ENCODE results near the gene ATAD1. TPM values are rescaled to one million over a fixed set of nuclear protein-coding genes. Genes with fewer than 3 reads are reported as not detected.
A peak's percentile ranks its signal among the peaks of the same experiment; 100 is the strongest.

Gene ATAD1
- total and polyA plus RNA-seq, 2 of the 4 experiments (the other 2 are of a cell fraction), result 12.7 to 21.9 TPM

DNA sequence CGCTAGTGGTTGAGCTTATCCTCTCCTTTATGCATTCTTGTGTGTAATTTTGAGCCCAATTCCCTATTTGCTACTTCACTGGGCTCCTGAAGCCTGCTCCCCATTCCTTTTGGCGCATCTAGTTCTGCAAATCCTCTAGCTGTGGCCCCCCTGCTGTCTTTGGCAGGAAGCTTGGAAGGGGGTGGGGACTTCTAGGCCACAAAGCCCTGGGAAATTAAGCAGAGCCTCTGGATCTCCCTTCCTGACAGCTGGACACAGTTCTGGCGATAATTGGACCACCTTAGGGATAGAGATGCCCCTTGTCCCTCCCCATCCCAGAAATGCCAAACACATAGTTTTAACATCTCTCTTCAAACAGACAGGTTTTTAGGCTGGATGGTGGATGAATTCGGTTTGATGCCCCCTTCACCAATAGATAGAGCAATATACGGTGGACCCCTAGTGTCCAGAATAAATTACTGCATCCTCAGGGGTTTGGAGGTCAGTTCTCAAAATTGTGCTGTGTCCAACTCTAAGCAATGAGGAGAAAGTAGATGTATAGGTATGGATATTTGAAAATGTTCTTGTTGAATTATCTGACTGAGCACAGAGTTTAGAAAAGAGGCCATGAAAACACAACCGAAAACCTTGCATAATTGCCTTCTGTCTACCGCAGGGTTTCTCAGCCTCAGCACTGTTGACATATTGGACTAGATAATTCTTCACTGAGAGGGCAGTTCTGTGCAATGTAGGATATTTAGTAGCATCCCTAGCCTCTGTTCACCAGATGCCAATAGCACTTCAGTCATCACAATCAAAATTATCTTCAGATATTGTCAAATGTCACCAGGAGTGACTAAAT is 82.8 kb downstream of the ATAD1 start:
- BruUV-seq (replicated peaks), result no TSS peak
- H3K4ac ChIP-seq (ENCODE audit: low read depth, low read length), result no peak overlapping the region
- DNase-seq, result peak; percentile 51
- POLR2A ChIA-PET (ENCODE audit: unreplicated experiment), result no interaction called here
- no peak overlapping the region for H2BK120ac ChIP-seq (ENCODE audit: low read depth, low read length)
- in situ Hi-C loops (cut with MboI; ENCODE audit: low sequenced_read_pairs) (loop anchor here (10.0 kb wide), 1 partner anchor 190 kb away; no protein-coding TSS in a partner anchor), dilution Hi-C loops (cut with HindIII; ENCODE audit: low sequenced_read_pairs, unreplicated experiment) (no loop called here), intact Hi-C loops (cut with micrococcal nuclease) (loop anchor here (1.0 kb wide), 2 partner anchors 79 to 202 kb away; no protein-coding TSS in a partner anchor)
- H4K8ac ChIP-seq (ENCODE audit: low read depth in 2 of 2, low read length in 2 of 2), result no peak overlapping the region
- H4K5ac ChIP-seq (ENCODE audit: low read depth, low read length), result no peak overlapping the region
- H3K36me3 ChIP-seq (ENCODE audit: control insufficient read depth, insufficient read depth, low read length), result peaks cover 2% of the 10 kb centered on the region; the same call in 1 of the 2 replicates
- CTCF ChIA-PET, result interaction anchor here (0.7 kb wide), 1 partner anchor 197 kb away, joined by 3 read pairs; no protein-coding TSS in a partner anchor
- no peaks in the 10 kb centered on the region for H3K9me1 ChIP-seq (ENCODE audit: insufficient read depth, low read length)
- H3K9me3 ChIP-seq (ENCODE audit: control insufficient read depth, insufficient read depth, low read length), result no peaks in the 10 kb centered on the region
- WGBS, 2 experiments (ENCODE audit: extremely low coverage in 2 of 2, insufficient read length in 1 of 2), result no CpG with 5 or more reads among the region's 7 CpGs
- no peak overlapping the region for H2BK5ac ChIP-seq (ENCODE audit: low read depth, low read length, poor library complexity, severe bottlenecking)
- no peak overlapping the region for H3K18ac ChIP-seq (ENCODE audit: low read depth, low read length)
- H3K27me3 ChIP-seq (ENCODE audit: control insufficient read depth, insufficient read depth, low read length), result no peaks in the 10 kb centered on the region
- H2BK20ac ChIP-seq (ENCODE audit: low read depth, low read length), result peak overlapping the region; percentile 67; the same call in 1 of the 2 replicates
- H4K20me1 ChIP-seq (ENCODE audit: insufficient read depth, low read length), result no peaks in the 10 kb centered on the region
- H2AK5ac ChIP-seq (ENCODE audit: low read depth, low read length), result no peak overlapping the region
- peak; percentile 89 for ATAC-seq (ENCODE audit: low read depth)
- no peak overlapping the region; the same call in 1 of the 2 replicates for H4K91ac ChIP-seq (ENCODE audit: insufficient read depth, low read depth, low read length)
- no peak overlapping the region for H3K9ac ChIP-seq (ENCODE audit: low read depth, low read length)
- peaks cover 4% of the 10 kb centered on the region; the same call in 1 of the 2 replicates for H3K4me1 ChIP-seq (ENCODE audit: control insufficient read depth, insufficient read depth, low read length)
- TF ChIP-seq RAD21 (IDR thresholded peaks at IDR 0.05; ENCODE audit: low read length) (peak; percentile 80), MAFK (IDR thresholded peaks at IDR 0.05; ENCODE audit: low read depth, low read length) (0 out of 2 replicates have a peak, but pooled peaks have one; percentile 10), POLR2A (IDR thresholded peaks at IDR 0.05; ENCODE audit: low read depth, low read length) (no peak), SMC3 (IDR thresholded peaks at IDR 0.05; ENCODE audit: low read depth, low read length) (peak; percentile 77)
- TF ChIP-seq, protein P1, sequence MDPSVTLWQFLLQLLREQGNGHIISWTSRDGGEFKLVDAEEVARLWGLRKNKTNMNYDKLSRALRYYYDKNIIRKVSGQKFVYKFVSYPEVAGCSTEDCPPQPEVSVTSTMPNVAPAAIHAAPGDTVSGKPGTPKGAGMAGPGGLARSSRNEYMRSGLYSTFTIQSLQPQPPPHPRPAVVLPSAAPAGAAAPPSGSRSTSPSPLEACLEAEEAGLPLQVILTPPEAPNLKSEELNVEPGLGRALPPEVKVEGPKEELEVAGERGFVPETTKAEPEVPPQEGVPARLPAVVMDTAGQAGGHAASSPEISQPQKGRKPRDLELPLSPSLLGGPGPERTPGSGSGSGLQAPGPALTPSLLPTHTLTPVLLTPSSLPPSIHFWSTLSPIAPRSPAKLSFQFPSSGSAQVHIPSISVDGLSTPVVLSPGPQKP (IDR thresholded peaks at IDR 0.05; ENCODE audit: borderline replicate concordance, low read depth, low read length), result no peak
- TF ChIP-seq, protein P2, sequence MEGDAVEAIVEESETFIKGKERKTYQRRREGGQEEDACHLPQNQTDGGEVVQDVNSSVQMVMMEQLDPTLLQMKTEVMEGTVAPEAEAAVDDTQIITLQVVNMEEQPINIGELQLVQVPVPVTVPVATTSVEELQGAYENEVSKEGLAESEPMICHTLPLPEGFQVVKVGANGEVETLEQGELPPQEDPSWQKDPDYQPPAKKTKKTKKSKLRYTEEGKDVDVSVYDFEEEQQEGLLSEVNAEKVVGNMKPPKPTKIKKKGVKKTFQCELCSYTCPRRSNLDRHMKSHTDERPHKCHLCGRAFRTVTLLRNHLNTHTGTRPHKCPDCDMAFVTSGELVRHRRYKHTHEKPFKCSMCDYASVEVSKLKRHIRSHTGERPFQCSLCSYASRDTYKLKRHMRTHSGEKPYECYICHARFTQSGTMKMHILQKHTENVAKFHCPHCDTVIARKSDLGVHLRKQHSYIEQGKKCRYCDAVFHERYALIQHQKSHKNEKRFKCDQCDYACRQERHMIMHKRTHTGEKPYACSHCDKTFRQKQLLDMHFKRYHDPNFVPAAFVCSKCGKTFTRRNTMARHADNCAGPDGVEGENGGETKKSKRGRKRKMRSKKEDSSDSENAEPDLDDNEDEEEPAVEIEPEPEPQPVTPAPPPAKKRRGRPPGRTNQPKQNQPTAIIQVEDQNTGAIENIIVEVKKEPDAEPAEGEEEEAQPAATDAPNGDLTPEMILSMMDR (conservative IDR thresholded peaks at IDR 0.05; ENCODE audit: low read depth, low read length), result peak; percentile 80
- no peak overlapping the region for H3K4me3 ChIP-seq (ENCODE audit: insufficient read depth, low read depth, low read length)
- 0 out of 4 replicates have a peak, but pooled peaks cover 0 to 2% of the 10 kb centered on the region in 2 experiments for H3K79me1 ChIP-seq (ENCODE audit: low read depth in 1 of 2, low read length in 2 of 2)
- H3K23ac ChIP-seq (ENCODE audit: low read depth, low read length), result no peak overlapping the region
- H3K4me2 ChIP-seq (ENCODE audit: low read depth, low read length), result no peak overlapping the region
- no peak overlapping the region for H3K56ac ChIP-seq (ENCODE audit: extremely low read depth, insufficient read depth, low read length)
- no peak overlapping the region for H3K27ac ChIP-seq (ENCODE audit: insufficient read depth, low read length)
- H3K14ac ChIP-seq (replicated peaks; ENCODE audit: low read depth, low read length), result 0 out of 2 replicates have a peak overlapping the region, but pooled peaks have one; percentile 26
- peak overlapping the region; percentile 57 for H2AFZ ChIP-seq (replicated peaks; ENCODE audit: low read length, poor library complexity)
- H2AK9ac ChIP-seq (replicated peaks; ENCODE audit: low read depth, low read length, poor library complexity), result no peak overlapping the region
- no peak overlapping the region; the same call in 2 of the 3 replicates for H2BK15ac ChIP-seq (ENCODE audit: low read depth, low read length)

Measured in IMR-90 (cell line).